Measurements from ENCODE around the gene FOXJ3. TPM values are rescaled to one million over a fixed set of nuclear protein-coding genes. Genes with fewer than 3 reads are reported as not detected.
A peak's percentile ranks its signal among the peaks of the same experiment; 100 is the strongest.

Gene FOXJ3
- total and polyA plus RNA-seq, 2 of the 13 experiments (the other 11 are each of a cell fraction or from before 2014, with no cell fraction given) = 16.6 to 48.5 TPM

DNA sequence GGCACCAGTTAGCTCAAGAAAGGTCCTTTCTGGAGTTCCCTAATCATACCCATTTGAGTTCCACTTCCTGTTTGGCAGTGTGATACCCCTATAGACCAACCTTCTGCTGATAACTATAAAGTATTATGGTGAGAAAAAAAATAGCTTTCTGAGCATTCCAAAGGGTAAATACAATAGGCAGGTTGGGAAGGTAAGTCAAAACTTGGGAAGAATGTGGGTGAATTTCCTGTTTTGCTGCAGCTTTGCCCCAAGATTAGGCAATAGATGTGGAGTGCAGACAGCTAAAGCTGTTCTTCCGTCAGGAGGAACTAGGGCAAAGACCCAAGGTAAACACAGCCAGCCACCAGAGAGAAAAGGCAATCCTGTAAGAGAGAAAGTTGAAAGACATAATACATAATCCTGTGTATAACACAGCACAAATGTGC lies 120.6 kb downstream of the FOXJ3 start (continued):
- no peak for TF ChIP-seq ZKSCAN5 (CRISPR knock-in tag; IDR thresholded peaks at IDR 0.05)
- TF ChIP-seq ZSCAN31 (CRISPR knock-in tag; IDR thresholded peaks at IDR 0.05; ENCODE audit: low read depth) = 0 out of 2 replicates have a peak, but pooled peaks have one; percentile 18
- TF ChIP-seq POGZ (CRISPR knock-in tag; IDR thresholded peaks at IDR 0.05) = peak; percentile 95
- TF ChIP-seq, protein P1, sequence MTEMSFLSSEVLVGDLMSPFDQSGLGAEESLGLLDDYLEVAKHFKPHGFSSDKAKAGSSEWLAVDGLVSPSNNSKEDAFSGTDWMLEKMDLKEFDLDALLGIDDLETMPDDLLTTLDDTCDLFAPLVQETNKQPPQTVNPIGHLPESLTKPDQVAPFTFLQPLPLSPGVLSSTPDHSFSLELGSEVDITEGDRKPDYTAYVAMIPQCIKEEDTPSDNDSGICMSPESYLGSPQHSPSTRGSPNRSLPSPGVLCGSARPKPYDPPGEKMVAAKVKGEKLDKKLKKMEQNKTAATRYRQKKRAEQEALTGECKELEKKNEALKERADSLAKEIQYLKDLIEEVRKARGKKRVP (CRISPR knock-in tag; IDR thresholded peaks at IDR 0.05) = peak in 1 of 2 experiments; percentile 52; a peak in 2 of 4 replicates
- TF ChIP-seq, protein P2, sequence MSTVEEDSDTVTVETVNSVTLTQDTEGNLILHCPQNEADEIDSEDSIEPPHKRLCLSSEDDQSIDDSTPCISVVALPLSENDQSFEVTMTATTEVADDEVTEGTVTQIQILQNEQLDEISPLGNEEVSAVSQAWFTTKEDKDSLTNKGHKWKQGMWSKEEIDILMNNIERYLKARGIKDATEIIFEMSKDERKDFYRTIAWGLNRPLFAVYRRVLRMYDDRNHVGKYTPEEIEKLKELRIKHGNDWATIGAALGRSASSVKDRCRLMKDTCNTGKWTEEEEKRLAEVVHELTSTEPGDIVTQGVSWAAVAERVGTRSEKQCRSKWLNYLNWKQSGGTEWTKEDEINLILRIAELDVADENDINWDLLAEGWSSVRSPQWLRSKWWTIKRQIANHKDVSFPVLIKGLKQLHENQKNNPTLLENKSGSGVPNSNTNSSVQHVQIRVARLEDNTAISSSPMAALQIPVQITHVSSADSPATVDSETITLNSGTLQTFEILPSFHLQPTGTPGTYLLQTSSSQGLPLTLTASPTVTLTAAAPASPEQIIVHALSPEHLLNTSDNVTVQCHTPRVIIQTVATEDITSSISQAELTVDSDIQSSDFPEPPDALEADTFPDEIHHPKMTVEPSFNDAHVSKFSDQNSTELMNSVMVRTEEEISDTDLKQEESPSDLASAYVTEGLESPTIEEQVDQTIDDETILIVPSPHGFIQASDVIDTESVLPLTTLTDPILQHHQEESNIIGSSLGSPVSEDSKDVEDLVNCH (CRISPR knock-in tag; IDR thresholded peaks at IDR 0.05) = no peak
- no peak for TF ChIP-seq ZFYVE20 (CRISPR knock-in tag; IDR thresholded peaks at IDR 0.05; ENCODE audit: borderline replicate concordance, low read depth)
- TF ChIP-seq KDM5A (IDR thresholded peaks at IDR 0.05; ENCODE audit: borderline replicate concordance, low read length) = no peak
- TF ChIP-seq RELA (CRISPR knock-in tag; IDR thresholded peaks at IDR 0.05) = no peak
- TF ChIP-seq ZNF124 (CRISPR knock-in tag; IDR thresholded peaks at IDR 0.05) = peak; percentile 76; the same call in 1 of the 2 replicates
- TF ChIP-seq HMGA1 (CRISPR knock-in tag; conservative IDR thresholded peaks at IDR 0.05) = no peak
- TF ChIP-seq ETV5 (CRISPR knock-in tag; IDR thresholded peaks at IDR 0.05; ENCODE audit: borderline replicate concordance) = peak; percentile 97
- no peak for TF ChIP-seq ZSCAN25 (CRISPR knock-in tag; IDR thresholded peaks at IDR 0.05)
- peak; percentile 80 for TF ChIP-seq SMAD3 (CRISPR knock-in tag; IDR thresholded peaks at IDR 0.05)
- TF ChIP-seq, protein P3, sequence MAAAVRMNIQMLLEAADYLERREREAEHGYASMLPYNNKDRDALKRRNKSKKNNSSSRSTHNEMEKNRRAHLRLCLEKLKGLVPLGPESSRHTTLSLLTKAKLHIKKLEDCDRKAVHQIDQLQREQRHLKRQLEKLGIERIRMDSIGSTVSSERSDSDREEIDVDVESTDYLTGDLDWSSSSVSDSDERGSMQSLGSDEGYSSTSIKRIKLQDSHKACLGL (CRISPR knock-in tag; IDR thresholded peaks at IDR 0.05) = no peak
- TF ChIP-seq, protein P4, sequence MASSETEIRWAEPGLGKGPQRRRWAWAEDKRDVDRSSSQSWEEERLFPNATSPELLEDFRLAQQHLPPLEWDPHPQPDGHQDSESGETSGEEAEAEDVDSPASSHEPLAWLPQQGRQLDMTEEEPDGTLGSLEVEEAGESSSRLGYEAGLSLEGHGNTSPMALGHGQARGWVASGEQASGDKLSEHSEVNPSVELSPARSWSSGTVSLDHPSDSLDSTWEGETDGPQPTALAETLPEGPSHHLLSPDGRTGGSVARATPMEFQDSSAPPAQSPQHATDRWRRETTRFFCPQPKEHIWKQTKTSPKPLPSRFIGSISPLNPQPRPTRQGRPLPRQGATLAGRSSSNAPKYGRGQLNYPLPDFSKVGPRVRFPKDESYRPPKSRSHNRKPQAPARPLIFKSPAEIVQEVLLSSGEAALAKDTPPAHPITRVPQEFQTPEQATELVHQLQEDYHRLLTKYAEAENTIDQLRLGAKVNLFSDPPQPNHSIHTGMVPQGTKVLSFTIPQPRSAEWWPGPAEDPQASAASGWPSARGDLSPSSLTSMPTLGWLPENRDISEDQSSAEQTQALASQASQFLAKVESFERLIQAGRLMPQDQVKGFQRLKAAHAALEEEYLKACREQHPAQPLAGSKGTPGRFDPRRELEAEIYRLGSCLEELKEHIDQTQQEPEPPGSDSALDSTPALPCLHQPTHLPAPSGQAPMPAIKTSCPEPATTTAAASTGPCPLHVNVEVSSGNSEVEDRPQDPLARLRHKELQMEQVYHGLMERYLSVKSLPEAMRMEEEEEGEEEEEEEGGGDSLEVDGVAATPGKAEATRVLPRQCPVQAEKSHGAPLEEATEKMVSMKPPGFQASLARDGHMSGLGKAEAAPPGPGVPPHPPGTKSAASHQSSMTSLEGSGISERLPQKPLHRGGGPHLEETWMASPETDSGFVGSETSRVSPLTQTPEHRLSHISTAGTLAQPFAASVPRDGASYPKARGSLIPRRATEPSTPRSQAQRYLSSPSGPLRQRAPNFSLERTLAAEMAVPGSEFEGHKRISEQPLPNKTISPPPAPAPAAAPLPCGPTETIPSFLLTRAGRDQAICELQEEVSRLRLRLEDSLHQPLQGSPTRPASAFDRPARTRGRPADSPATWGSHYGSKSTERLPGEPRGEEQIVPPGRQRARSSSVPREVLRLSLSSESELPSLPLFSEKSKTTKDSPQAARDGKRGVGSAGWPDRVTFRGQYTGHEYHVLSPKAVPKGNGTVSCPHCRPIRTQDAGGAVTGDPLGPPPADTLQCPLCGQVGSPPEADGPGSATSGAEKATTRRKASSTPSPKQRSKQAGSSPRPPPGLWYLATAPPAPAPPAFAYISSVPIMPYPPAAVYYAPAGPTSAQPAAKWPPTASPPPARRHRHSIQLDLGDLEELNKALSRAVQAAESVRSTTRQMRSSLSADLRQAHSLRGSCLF (CRISPR knock-in tag; IDR thresholded peaks at IDR 0.05; ENCODE audit: borderline replicate concordance) = no peak
- no peak for TF ChIP-seq BRD4 (CRISPR knock-in tag; IDR thresholded peaks at IDR 0.05)
- TF ChIP-seq ZNF605 (CRISPR knock-in tag; IDR thresholded peaks at IDR 0.05) = no peak
- TF ChIP-seq SIN3B (IDR thresholded peaks at IDR 0.05; ENCODE audit: low read length) = no peak
- no peak for TF ChIP-seq HNF4G (IDR thresholded peaks at IDR 0.05; ENCODE audit: borderline replicate concordance, low read depth, low read length)
- no peak for TF ChIP-seq HNF4G (CRISPR knock-in tag; IDR thresholded peaks at IDR 0.05; ENCODE audit: borderline replicate concordance, low read depth)
- TF ChIP-seq BHLHE40 (IDR thresholded peaks at IDR 0.05; ENCODE audit: low read length) = no peak
